GM18951 (cell line): ENCODE data around the gene TBC1D22B.
A peak's percentile ranks its signal among the peaks of the same experiment; 100 is the strongest.
"Not testable (repeated sequence)": the region's sequence is repeated elsewhere in the genome, so short reads cannot be mapped to it uniquely, and the experiment has no call there.

Experiments
- POLR2A ChIP-seq: IDR thresholded peaks from 4 replicates; pipeline ENCODE4 v1.6.1; 2011; ENCODE audit warnings: mild to moderate bottlenecking; ENCODE audit not compliant: insufficient read length, insufficient read depth; ENCODE audit errors: extremely low read depth
- in situ Hi-C: fragments of 300-500 bp; cut with MboI; formaldehyde crosslinking; loops from one replicate; pipeline ENCODE4 v1.12.0; 2022; ENCODE audit warnings: low sequenced_read_pairs, mixed read lengths, inconsistent platforms; ENCODE audit not compliant: unreplicated experiment

The TBC1D22B gene

DNA sequence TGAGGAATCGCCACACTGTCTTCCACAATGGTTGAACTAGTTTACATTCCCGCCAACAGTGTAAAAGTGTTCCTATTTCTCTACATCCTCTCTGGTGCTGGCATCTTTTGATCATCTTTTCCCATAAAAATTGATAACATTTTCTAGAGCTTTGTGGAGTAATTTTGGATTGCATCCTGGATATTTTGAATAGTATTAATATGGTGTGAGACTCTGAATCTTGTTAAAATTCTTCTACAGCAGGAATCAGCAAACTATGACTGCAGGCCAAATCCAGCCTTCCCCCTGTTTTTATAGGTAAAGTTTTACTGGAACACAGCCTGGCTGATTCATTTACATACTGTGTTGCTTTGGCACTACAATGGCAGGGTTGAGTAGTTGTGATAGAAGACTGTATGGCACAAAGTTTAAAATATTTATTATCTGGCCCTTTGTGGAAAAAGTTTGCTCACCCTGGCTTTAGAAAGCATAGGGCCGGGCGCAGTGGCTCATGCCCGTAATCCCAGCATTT, 81.2 kb downstream of the TBC1D22B start:
- in situ Hi-C loops, result no loop called here
- no peak for TF ChIP-seq POLR2A

DNA sequence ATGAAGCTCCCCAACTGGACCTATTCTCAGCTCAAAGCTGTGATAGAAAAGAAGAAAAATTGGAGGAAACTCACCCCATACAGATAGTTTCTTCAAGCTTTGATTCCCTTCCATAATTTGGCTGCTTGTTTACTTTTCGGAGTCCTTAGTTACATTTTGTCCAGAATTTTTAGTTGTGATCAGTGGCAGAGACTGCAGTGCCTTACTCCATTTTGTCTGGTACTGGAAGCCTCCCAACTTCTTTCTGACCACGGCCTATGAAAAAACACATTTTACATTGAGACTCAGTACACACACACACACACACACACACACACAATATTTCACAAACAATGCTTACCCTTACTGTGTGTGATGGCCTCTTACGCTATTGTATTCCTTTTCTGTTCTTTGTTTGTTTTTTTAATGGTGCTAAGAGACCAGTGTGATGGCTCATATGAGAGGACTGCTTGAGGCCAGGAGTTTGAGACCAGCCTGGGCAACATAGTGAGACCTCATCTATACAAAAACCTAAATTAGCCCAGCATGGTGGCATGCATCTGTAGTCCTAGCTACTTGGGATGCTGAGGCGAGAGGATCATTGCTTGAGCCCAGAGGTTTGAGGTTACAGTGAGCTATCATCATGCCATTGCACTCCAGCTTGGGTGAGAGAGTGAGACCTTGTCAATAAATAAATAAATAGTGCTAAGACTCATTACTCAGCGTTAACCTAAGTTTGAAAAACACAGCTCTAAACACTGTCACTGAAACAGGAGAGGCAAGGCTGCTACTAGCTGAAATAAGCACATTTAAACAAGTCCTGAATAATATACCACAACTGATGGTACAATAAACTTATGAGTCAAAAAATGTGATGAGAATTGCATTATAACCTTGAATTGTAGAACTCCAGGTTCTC, 82.4 kb downstream of the TBC1D22B start:
- in situ Hi-C loops, result no loop called here
- TF ChIP-seq POLR2A, result no peak

DNA sequence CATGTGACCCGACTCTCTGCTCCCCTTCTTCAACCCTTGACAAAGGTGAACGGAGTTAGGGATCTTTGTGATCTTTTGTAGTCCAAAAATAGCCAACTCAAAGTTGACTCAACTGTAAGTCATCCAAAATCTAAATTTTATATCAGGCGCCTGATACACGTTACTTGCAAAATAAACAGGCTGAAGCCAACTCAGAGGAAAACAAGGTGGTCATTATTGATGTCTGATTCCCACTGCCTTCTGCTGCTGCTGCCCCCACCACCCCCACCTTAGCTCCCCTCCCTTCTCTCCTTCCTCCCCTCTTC, 83.0 kb downstream of the TBC1D22B start:
- no peak for TF ChIP-seq POLR2A
- in situ Hi-C loops, result no loop called here

DNA sequence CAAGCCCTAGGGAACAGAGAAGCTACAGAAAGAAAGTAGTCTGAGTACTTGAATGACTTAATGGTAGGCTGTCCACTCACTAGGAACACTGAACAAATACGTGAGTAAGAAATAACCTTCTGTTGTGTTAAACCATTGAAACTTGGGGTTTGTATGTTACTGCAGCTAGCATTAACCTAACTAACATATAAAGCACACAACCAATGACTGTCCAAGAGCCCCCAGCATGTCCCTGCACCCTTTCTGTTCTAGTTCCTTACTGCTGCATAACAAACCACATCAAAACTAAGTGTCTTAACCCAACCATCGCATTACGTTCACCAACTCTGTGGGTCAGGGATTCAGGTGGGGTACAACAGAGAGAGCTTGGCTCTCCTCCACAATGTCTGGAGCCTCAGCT, 85.7 kb downstream of the TBC1D22B start:
- no peak for TF ChIP-seq POLR2A
- in situ Hi-C loops, result no loop called here

DNA sequence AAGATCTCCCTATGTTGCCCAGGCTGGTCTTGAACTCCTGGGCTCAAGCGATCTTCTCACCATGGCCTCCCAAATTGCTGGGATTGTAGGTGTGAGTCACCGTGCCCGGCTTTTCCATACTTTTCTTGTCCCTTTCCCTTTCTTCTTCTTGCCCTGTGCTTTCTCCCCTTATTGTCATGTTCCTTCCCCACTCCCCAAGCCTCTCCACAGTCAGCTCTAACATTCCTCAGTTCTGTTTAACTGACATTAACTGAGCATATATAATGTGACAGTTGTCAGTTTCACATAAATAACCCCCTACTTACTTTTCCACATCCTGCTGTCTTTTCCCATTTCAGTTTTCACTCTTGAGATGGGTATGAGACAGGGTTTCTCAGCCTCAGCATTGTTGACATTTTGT, 86.7 kb downstream of the TBC1D22B start:
- in situ Hi-C loops, result no loop called here
- TF ChIP-seq POLR2A, result no peak

DNA sequence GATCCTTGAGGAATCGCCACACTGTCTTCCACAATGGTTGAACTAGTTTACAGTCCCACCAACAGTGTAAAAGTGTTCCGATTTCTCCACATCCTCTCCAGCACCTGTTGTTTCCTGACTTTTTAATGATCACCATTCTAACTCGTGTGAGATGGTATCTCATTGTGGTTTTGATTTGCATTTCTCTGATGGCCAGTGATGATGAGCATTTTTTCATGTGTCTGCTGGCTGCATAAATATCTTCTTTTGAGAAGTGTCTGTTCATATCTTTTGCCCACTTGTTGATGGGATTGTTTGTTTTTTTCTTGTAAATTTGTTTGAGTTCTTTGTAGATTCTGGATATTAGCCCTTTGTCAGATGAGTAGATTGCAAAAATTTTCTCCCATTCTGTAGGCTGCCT, 88.2 kb downstream of the TBC1D22B start:
- in situ Hi-C loops, result not testable (repeated sequence)

DNA sequence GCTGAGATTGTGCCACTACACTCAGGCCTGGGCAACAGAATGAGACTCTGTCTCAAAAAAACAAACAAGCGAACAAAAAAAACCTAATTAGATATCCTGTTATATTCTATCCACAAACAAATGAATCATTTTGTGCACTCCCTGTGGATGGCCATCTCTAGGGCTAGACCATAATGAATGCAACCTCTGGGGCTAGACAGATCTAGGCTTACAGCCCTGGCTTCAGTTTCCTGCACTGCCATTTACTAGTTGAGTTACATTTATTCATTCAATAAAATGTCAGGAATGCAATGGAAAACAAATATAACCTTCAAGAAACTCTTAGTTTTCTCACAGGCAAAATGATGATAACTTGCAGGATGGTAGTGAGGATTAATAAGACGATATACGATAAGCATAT, 89.6 kb downstream of the TBC1D22B start:
- in situ Hi-C loops, result no loop called here

DNA sequence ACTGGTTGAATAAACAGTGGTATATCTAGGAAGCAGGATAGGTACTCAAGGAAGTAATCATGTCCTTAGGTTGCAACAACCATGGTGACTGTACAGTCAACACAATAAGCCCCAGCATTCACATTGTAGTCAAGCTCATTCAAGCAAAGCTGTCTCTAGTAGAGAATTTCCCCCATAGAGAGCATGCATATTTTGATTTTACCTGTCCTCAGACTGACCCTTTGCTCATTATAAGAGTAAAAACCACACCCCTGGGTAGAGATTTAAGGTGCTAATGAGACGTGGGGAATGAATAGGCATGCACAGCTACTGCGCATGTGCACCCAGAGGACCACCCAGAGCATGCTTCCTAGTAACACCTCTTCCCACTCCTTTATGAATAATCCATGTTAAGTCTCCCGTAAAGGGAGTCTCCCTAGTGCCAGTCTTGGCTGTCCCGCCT, 90.1 kb downstream of the TBC1D22B start:
- in situ Hi-C loops, result no loop called here
- TF ChIP-seq POLR2A, result no peak

More for the DNA sequence above, 89.6 kb downstream of the TBC1D22B start:
- no peak for TF ChIP-seq POLR2A

DNA sequence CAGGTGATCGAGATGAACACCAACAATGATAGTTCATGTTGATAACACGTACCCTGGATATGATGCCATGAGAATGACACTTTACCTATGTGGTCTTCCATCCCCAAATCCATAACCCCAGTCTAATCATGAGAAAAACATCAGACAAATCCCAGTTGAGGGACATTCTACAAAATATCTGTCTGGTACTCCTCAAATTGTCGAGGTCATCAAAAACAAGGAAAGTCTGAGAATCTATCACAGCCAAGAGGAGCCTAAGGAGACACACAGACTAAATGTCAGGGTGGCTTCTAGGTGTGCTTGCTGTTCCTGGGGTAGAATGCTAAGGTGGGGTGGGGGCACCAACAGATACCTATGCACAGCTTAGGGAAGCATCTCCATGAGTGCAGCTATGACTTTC, 93.5 kb downstream of the TBC1D22B start:
- in situ Hi-C loops, result no loop called here
- TF ChIP-seq POLR2A, result no peak

DNA sequence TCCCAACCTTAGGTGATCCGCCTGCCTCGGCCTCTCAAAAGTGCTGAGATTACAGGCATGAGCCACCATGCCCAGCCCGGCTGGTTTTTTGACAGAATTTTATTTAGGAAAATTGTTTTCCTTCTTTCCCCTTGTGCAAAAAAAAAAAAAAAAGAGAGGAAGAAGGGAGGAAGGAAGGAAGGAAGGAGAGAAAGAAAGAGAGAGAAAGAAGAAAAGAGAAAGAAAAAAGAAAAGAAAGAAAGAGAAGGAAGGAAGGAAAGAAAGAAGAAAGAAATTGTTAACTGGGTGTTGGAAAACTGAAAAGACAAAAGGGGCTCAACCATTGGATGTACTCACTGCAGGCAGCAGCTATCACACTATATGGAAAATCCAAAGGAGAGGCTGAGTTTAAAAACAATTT, 94.8 kb downstream of the TBC1D22B start:
- in situ Hi-C loops, result no loop called here

DNA sequence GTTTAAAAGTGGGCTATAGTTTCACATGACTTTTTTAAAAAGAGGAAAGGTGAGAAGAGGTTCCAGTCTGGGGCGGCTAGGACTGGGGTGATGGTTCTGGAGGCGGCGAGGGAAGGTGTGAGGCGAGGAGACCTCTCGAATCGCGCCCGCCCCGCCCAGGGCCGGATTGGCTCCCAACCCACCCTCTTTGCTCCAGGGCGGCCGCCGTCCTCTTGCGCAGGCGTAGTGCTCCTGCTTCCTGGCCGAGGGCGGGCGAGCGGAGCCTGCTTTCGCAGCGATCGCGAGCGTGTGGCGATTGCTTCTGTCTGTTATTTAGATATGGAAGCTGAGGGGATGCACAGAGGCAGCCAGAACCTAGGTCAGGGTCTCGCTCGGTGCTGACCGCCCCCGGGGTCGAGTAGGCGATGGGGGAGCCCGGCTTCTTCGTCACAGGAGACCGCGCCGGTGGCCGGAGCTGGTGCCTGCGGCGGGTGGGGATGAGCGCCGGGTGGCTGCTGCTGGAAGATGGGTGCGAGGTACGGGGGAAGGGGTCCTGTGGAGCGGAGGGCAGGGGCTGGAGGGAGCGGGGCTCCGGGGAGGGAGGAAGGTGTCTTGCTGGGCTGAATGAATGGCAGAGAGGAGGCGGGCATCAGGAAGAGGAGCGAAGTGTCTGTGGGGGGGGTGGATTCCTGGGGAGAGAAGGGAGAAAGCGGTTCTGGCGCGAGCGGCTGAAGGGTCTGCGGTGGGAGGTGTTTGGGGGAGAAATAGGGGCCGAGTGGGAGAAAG, 96.4 kb downstream of the TBC1D22B start, which contains the start of gene RNF8:
Gene RNF8, plus strand, starts transcription at position 223 of the 765 bp plus-strand sequence. Its CDS starts 182 bp downstream, at position 405.
- in situ Hi-C loops, result no loop called here
- TF ChIP-seq POLR2A, result peak; percentile 86

More for the DNA sequence above, 94.8 kb downstream of the TBC1D22B start:
- TF ChIP-seq POLR2A, result no peak

DNA sequence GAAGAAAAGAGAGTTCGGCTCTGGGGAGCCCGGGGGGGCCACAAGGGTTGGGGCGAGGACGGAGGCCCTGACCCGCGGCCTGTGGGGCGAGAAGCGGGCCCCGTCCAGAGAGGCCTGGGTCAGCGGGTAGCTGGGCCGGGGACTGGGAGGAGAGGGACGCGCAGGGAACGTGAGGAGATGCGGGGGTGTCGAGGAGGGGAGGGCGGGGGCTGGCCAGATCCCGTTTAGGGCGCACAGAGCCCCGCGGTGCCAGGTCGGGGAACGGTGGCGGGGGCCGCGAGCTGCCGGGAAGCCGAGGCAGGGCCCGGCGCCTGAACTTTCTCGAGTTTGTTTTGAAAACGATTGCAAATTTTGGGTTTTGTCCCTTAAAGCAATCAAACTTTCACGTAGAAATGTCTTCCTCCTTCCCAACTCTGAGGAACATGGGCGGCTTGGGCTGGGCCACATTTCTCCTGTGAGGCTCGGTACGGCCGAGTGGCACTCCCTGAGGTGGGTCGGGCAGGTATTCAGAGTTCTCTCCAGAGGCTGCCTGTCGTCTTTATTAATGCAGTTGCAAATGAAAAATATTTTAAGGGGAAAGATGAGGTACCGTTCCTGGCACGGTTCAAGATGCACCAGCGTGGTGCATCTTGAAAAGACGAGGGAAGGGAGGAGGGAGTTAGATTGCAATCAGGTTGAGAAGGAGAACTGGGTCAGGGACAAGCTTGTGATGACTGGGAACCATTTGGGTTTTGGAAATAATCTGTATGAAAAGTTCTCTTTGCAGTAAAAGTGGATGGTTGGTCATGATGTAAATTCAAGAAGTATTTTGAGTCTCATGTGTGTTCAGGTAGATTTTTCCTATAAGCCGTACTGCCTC, 97.2 kb downstream of the TBC1D22B start:
- in situ Hi-C loops, result no loop called here
- TF ChIP-seq POLR2A, result no peak

DNA sequence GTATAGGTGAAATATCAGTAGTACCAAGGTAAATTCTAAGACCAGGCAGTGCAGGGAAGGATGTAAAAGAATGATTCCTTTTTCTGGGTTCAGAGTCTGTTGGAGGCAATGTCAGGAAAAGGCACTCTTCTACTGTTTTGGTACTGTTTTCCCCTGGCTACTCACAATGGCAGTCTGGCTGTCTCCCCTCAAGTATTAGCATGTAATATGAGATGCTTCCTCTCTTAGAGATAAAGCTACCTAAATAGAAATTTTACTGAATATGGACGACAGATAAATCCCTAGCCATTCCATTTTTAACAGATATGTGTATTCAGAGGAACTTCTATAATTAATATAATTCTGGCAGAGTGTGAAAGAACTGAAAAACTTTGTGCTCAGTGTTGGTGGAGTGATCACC, 99.7 kb downstream of the TBC1D22B start:
- no peak for TF ChIP-seq POLR2A
- in situ Hi-C loops, result no loop called here
